CD14-positive monocyte (primary cell): Measurements from ENCODE around the gene PLXNA2. TPM values are rescaled to one million over a fixed set of nuclear protein-coding genes. Genes with fewer than 3 reads are reported as not detected.

ENCODE experiments used
- DNase-seq, 3 donors: peaks; one replicate each; pipeline ENCODE4 v3.0.0-alpha.2; 2011 to 2022
- H2AFZ ChIP-seq: 2 replicates; pipeline ENCODE4 v1.6.0; 2012; ENCODE audit warnings: mild to moderate bottlenecking, low read depth, low read length, inconsistent platforms; ENCODE audit not compliant: insufficient read depth, poor library complexity, severe bottlenecking
- H3K27ac ChIP-seq, 2 donors: 1 replicate in 1 of 2; 2 replicates in 1 of 2; pipeline ENCODE4 v1.5.1; 2012 to 2013; ENCODE audit warnings: low read length in 2 of 2, control low read depth in 1 of 2, inconsistent platforms in 1 of 2, low read depth in 1 of 2, mild to moderate bottlenecking in 1 of 2
- H3K27me3 ChIP-seq, 2 donors: one replicate each; pipeline versions ENCODE4 v1.6.0 to v1.6.1; 2011 to 2013; ENCODE audit warnings: low read length in 2 of 2; ENCODE audit not compliant: control insufficient read depth in 2 of 2, insufficient read depth in 2 of 2
- H3K36me3 ChIP-seq, 2 donors: replicated peaks in 1 of 2; 1 replicate in 1 of 2; 2 replicates in 1 of 2; pipeline versions ENCODE4 v1.5.1 to v1.6.1; 2012 to 2013; ENCODE audit warnings: low read length in 2 of 2, control low read depth in 1 of 2, inconsistent platforms in 1 of 2, mild to moderate bottlenecking in 1 of 2; ENCODE audit not compliant: insufficient read depth in 2 of 2, control insufficient read depth in 1 of 2
- H3K4me1 ChIP-seq, 2 donors: 1 replicate in 1 of 2; 2 replicates in 1 of 2; pipeline versions ENCODE4 v1.5.1 to v1.6.1; 2012 to 2013; ENCODE audit warnings: low read length in 2 of 2, control low read depth in 1 of 2, inconsistent platforms in 1 of 2, mild to moderate bottlenecking in 1 of 2, moderate library complexity in 1 of 2; ENCODE audit not compliant: insufficient read depth in 2 of 2, control insufficient read depth in 1 of 2
- H3K4me2 ChIP-seq: replicated peaks from 2 replicates; pipeline ENCODE3; 2012; ENCODE audit warnings: low read length, moderate library complexity, mild to moderate bottlenecking; ENCODE audit not compliant: poor library complexity, severe bottlenecking; ENCODE audit errors: extremely low read depth
- H3K4me3 ChIP-seq, 3 experiments: fragments of 200-600 bp in 1 of 3; sonication (generic) in 1 of 3; replicated peaks in 1 of 3; 1 replicate in 2 of 3; 2 replicates in 1 of 3; pipeline ENCODE4 v1.5.1; 2011 to 2013; ENCODE audit warnings: low read length in 3 of 3, mild to moderate bottlenecking in 3 of 3, control low read depth in 2 of 3, low read depth in 2 of 3, inconsistent platforms in 1 of 3, moderate library complexity in 1 of 3
- H3K79me2 ChIP-seq: 2 replicates; pipeline ENCODE4 v1.6.0; 2012; ENCODE audit warnings: mild to moderate bottlenecking, control low read depth, inconsistent platforms, low read length, moderate library complexity; ENCODE audit not compliant: insufficient read depth
- H3K9ac ChIP-seq: 2 replicates; pipeline ENCODE4 v1.6.0; 2017; ENCODE audit warnings: low read length, mild to moderate bottlenecking; ENCODE audit not compliant: insufficient read depth, poor library complexity, severe bottlenecking
- H3K9me3 ChIP-seq, 2 donors: replicated peaks in 1 of 2; 1 replicate in 1 of 2; 2 replicates in 1 of 2; pipeline versions ENCODE4 v1.5.1 to v1.6.1; 2012 to 2013; ENCODE audit warnings: low read length in 2 of 2, control low read depth in 1 of 2; ENCODE audit not compliant: control insufficient read depth in 1 of 2, insufficient read depth in 1 of 2
- H4K20me1 ChIP-seq: 2 replicates; pipeline ENCODE4 v1.6.0; 2012; ENCODE audit warnings: mild to moderate bottlenecking, low read length, control low read depth, moderate library complexity; ENCODE audit not compliant: insufficient read depth
- H3K27ac Mint-ChIP-seq, 7 donors: one replicate each; pipeline ENCODE4 v1.8.0; 2020; ENCODE audit warnings: mild to moderate bottlenecking in 7 of 7, mixed read lengths in 7 of 7, moderate library complexity in 6 of 7, inconsistent platforms in 2 of 7
- H3K27me3 Mint-ChIP-seq, 3 donors: one replicate each; pipeline ENCODE4 v1.8.0; 2021 to 2022; ENCODE audit warnings: low read depth in 3 of 3, mild to moderate bottlenecking in 3 of 3, mixed read lengths in 3 of 3, moderate library complexity in 3 of 3, inconsistent platforms in 1 of 3
- H3K36me3 Mint-ChIP-seq, 2 donors: one replicate each; pipeline ENCODE4 v1.8.0; 2020; ENCODE audit warnings: mixed read lengths in 2 of 2, inconsistent platforms in 1 of 2, mild to moderate bottlenecking in 1 of 2
- H3K4me1 Mint-ChIP-seq: one replicate; pipeline ENCODE4 v1.8.0; 2020; ENCODE audit warnings: mild to moderate bottlenecking, mixed read lengths
- H3K4me3 Mint-ChIP-seq, 2 donors: one replicate each; pipeline ENCODE4 v1.8.0; 2020; ENCODE audit warnings: mild to moderate bottlenecking in 2 of 2, mixed read lengths in 2 of 2, moderate library complexity in 1 of 2
- H3K9me3 Mint-ChIP-seq, 7 donors: one replicate each; pipeline ENCODE4 v1.8.0; 2020 to 2022; ENCODE audit warnings: mixed read lengths in 7 of 7, mild to moderate bottlenecking in 6 of 7, moderate library complexity in 6 of 7, inconsistent platforms in 2 of 7
- CTCF ChIP-seq: fragments of 200-600 bp; IDR thresholded peaks from one replicate; pipeline ENCODE4 v1.8.0; 2022; ENCODE audit warnings: antibody characterized with exemption, mild to moderate bottlenecking
- WGBS: methylation state at CpG from one replicate; pipeline ENCODE4 v1.1.5; 2013; ENCODE audit warnings: missing lambda C conversion rate; ENCODE audit not compliant: insufficient coverage; 5-methylcytosine and 5-hydroxymethylcytosine counted together
- intact Hi-C, 2 donors: fragments of 100-400 bp; cut with micrococcal nuclease; formaldehyde crosslinking; loops; one replicate each; pipeline versions ENCODE4 v1.15.0 to v1.15.1; 2023
- polyA plus RNA-seq, 3 donors: library from polyadenylated mRNA; depleted of rRNA in 1 of 3; unstranded in 2 of 3; stranded (reverse) in 1 of 3; fragments of 300-500 nt in 2 of 3; fragments of >200 nt in 1 of 3; fragmentation: Illumina TruSeq in 2 of 3; gene quantifications; 1 replicate in 2 of 3; 2 replicates in 1 of 3; pipeline ENCODE4 v1.2.3, GENCODE V29; 2012 to 2021

Gene PLXNA2
- polyA plus RNA-seq, 3 donors = 0.75 to 2.1 (median 1.1) TPM

GRCh38 chr1:208166340-208167138, 77.6 kb downstream of the PLXNA2 start:
- H3K79me2 ChIP-seq = no peaks in the 10 kb centered on the region
- no peak overlapping the region for H3K4me3 ChIP-seq
- intact Hi-C loops = no loop called here
- Mint-ChIP-seq H3K4me1 (no peaks in the 10 kb centered on the region), H3K9me3 (no peaks in the 10 kb centered on the region), H3K4me3 (no peak overlapping the region), H3K27ac (no peak overlapping the region), H3K36me3 (no peaks in the 10 kb centered on the region), H3K27me3 (peaks cover 13 to 28% (median 21%) of the 10 kb centered on the region in 3 donors)
- H4K20me1 ChIP-seq = no peaks in the 10 kb centered on the region
- no peak for DNase-seq
- no peaks in the 10 kb centered on the region for H3K36me3 ChIP-seq
- H3K4me2 ChIP-seq = no peak overlapping the region
- H3K9ac ChIP-seq = no peak overlapping the region
- no peak for TF ChIP-seq CTCF
- no peaks in the 10 kb centered on the region for H3K4me1 ChIP-seq
- H3K27me3 ChIP-seq = peaks cover 3 to 20% of the 10 kb centered on the region in 2 donors
- H3K9me3 ChIP-seq = no peaks in the 10 kb centered on the region
- WGBS = 100% methylated on average over 1 of the region's 4 CpGs
- H2AFZ ChIP-seq = no peak overlapping the region
- H3K27ac ChIP-seq = no peak overlapping the region

GRCh38 chr1:208165659-208166058, 78.5 kb downstream of the PLXNA2 start:
- TF ChIP-seq CTCF = no peak
- Histone ChIP-seq H4K20me1 (no peaks in the 10 kb centered on the region), H3K27me3 (peaks cover 3 to 20% of the 10 kb centered on the region in 2 donors), H3K79me2 (no peaks in the 10 kb centered on the region), H3K9ac (no peak overlapping the region), H3K36me3 (no peaks in the 10 kb centered on the region), H3K4me1 (no peaks in the 10 kb centered on the region), H3K4me3 (no peak overlapping the region), H2AFZ (no peak overlapping the region), H3K4me2 (no peak overlapping the region), H3K9me3 (no peaks in the 10 kb centered on the region), H3K27ac (no peak overlapping the region)
- DNase-seq = no peak
- peak overlapping the region in 1 of 7 donors; percentile 34 for H3K27ac Mint-ChIP-seq
- no peak overlapping the region for H3K4me3 Mint-ChIP-seq
- no peaks in the 10 kb centered on the region for H3K36me3 Mint-ChIP-seq
- no peaks in the 10 kb centered on the region for H3K9me3 Mint-ChIP-seq
- no peaks in the 10 kb centered on the region for H3K4me1 Mint-ChIP-seq
- peaks cover 15 to 28% (median 21%) of the 10 kb centered on the region in 3 donors for H3K27me3 Mint-ChIP-seq
- 83% methylated on average over 6 of the region's 6 CpGs for WGBS
- intact Hi-C loops = no loop called here
